EH (cell line): ENCODE results near the gene NUDT13.
"Not testable (repeated sequence)": the region's sequence is repeated elsewhere in the genome, so short reads cannot be mapped to it uniquely, and the experiment has no call there.

ENCODE experiments used
- DNase-seq: peaks from one replicate; pipeline ENCODE4 v3.0.0-alpha.2; 2015; ENCODE audit warnings: low read depth

The NUDT13 gene

DNA sequence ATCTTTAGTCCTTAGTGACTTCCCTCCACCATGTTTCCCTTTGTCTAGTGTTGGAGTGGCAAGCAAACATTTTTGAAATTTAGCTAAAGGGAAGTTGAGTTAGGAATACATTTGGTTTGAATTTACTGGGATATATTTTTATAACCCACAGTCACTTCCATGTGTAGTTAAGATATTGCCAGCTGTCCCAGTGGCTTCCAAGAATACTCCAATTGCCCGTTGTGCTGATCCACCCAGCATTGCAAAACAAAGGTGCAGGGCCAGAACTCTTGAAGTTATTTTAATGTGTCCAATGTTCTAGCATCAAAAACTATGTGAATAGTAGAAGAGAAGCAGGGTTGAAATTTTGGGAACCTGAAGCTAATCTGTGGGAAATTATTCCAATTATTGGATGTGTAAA lies 11.1 kb upstream of the NUDT13 start:
- no peak for DNase-seq

- DNase-seq: no peak
These were observed 4.0 kb upstream of the NUDT13 start for GRCh38 chr10:73106301-73106700.

- DNase-seq: not testable (repeated sequence)
These were observed 1.0 kb upstream of the NUDT13 start for GRCh38 chr10:73109248-73109652.

- DNase-seq: not testable (repeated sequence)
These were observed 1.8 kb downstream of the NUDT13 start for GRCh38 chr10:73112032-73112431.

GRCh38 chr10:73113551-73113950 lies 3.3 kb downstream of the NUDT13 start:
- DNase-seq: peak; percentile 70

GRCh38 chr10:73116017-73116416 lies 5.8 kb downstream of the NUDT13 start:
- no peak for DNase-seq

DNA sequence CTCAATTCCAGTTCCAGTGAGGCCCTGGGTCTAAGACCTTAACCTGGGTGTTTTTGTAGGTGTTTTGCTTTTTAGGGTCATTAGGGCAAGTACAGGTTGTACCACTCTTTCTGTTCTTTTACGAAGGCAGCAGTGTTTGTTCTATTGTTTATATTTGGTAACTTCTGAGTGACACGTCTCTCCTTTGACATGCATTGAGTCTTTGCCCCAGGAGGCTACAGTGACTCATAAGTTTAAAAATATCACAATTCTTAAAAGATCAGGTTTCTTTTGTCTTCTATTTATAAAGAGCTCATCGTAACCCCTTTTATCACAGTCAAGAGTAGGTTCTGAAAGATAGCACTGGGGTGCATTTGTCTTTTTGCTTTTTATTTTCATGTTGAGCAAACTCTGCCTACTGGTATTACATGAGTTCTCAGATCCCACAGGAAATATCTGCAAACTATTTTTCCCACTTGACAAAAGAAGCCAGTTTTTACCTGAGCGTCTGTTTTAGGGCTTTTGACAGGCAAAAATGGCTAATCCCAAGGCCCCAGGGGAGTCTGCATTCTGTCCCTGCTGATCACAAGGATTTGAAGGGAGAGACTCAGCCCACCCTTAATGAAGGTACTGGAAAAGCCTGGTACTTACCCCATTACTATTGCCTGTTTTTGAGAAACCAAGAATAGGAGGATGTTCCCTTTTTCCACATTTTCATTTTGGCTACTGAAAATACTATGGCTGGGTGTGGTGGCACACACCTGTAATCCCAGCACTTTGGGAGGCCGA lies 7.9 kb downstream of the NUDT13 start:
- peak; percentile 75 for DNase-seq

DNA sequence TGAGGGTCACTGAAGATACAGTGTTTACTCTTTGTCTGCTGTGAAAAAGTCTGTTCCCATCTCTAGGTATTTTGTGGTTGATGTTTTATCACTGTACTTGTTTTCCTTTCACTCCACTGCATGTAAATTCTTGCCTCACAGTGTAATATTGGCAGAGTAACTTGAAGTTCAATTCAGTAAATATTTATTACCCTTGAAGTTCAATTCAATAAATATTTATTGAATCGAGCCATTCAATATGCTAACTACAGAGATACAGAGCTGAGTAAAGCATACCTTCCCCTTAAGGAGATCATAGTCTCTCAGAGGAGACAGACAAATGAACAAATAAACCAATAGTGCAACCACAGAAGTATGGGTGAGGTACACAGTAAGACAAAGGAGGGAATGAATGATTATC lies 9.2 kb downstream of the NUDT13 start:
- no peak for DNase-seq

DNA sequence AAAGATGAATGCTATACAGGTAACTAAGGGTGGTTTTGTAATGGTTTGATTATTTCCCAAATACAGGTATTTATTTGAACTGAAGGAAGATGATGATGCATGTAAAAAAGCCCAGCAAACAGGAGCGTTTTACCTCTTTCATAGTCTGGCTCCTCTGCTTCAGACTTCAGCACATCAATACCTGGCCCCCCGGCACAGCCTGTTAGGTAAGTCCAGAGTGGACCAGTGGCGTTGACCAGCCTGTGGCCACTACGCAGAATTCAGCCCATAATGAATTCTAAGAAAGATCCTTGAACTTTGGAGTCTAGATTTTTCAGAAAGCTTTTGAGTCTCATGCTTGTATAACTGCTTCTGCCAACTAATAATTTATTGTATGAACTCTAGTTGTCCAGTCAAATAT lies 9.7 kb downstream of the NUDT13 start:
- DNase-seq: no peak

- DNase-seq: no peak
These were observed 16.1 kb downstream of the NUDT13 start for GRCh38 chr10:73126343-73126742.

DNA sequence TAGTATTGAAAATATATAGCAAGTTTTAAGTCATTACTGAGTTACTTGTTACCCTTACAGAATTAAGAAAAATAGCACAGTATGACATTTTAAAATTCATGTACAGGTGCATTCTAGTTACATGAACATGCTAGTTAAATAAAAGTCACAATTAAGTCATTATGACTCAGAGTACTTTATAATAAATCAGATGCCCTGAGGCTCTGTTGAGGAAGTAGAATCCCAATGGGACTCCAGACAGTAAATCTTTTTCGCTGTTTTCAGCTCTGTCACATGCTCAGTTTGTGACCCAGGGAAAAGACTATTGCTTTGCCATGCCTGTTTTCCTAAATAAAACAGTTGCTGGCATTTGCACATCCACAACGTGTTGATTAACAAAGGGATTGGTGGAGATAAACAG lies 21.0 kb downstream of the NUDT13 start:
- DNase-seq: peak; percentile 39

- DNase-seq: no peak
These were observed 21.8 kb downstream of the NUDT13 start for GRCh38 chr10:73131913-73132686.

- DNase-seq: no peak
These were observed 24.5 kb downstream of the NUDT13 start for GRCh38 chr10:73134727-73135126.

- DNase-seq: no peak
These were observed 26.4 kb downstream of the NUDT13 start for GRCh38 chr10:73136627-73137026.

GRCh38 chr10:73139251-73139650 lies 29.0 kb downstream of the NUDT13 start:
- no peak for DNase-seq

DNA sequence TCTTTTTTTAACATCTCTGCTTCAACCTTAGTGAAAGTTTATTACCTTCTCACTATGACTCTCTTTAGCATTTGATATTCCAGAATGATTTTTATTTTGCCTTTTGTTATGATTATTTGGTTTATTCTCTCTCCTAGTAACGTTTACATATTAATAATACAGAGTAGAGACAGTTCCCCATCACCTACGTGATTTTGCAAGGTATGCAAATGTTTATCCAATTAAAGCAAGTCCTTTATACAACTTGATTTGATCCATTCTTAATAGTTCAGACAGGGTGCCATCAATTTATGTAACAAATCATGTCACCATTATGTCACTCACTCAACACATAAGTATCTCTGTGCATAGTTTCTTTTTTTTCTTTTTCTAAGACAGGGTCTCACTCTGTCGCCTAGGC lies 31.3 kb downstream of the NUDT13 start:
- DNase-seq: no peak

GRCh38 chr10:73150633-73151413 lies 40.6 kb downstream of the NUDT13 start:
- DNase-seq: not testable (repeated sequence)

- DNase-seq: no peak
These were observed 41.8 kb downstream of the NUDT13 start for GRCh38 chr10:73152009-73152408.

GRCh38 chr10:73156054-73156453 lies 45.8 kb downstream of the NUDT13 start:
- DNase-seq: no peak

DNA sequence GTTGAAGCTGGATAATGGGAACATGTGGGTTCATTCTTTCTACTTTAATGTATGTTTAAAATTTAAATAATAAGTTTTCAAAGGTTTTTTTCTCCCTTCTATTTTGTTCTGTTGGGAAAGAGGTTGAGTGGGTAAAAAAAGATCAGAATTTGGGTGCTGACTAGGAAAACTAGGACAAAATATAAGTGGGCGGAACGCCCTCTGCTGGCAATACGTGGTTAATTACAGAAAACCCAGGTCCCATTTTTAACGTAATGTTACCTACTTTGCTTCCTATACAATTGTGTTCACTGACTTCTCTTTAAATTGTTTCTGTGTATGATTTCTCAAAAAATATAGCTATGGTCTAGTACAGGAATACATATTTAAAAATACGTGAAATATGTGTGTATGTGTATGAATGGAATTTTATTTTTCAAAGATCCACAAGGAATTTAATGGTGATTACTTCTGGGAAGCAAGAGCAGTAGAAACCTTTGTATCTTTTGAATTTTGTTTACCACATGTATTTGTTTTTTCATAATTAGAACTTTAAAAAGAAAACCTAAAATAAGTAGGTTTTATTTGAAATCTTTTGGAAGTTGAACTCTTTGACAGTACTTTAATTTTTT lies 48.9 kb downstream of the NUDT13 start:
- DNase-seq: peak; percentile 63

DNA sequence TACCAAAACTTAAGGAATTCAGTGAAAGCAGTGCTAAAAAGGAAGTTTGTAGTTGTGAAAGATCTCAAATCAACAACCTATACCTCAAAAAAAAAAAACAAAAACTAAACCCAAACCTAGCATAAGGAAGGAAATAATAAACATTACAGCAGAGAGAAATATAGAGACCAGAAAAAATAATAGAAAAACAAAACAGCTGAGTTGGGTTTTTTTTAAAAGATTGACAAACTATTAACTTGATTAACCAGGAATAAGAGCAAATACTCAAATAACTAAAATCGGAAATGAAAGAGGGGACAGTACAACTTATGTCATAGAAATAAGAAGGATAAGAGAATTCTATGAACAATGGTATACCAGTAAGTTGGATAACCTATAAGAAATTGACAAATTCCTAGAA lies 50.8 kb downstream of the NUDT13 start:
- DNase-seq: no peak

GRCh38 chr10:73161662-73162061 lies 51.4 kb downstream of the NUDT13 start:
- DNase-seq: no peak
